Measurements from ENCODE around the gene C19orf12. TPM values are rescaled to one million over a fixed set of nuclear protein-coding genes. Genes with fewer than 3 reads are reported as not detected.

C19orf12 gene
- total RNA-seq, 2 donors from 2014 or later, result 36.1 to 46.4 TPM

- DNase-seq (ENCODE audit: low spot score), result no peak
- peak overlapping the region; percentile 95 for H3K27ac ChIP-seq
These were observed 54.2 kb downstream of the C19orf12 start for GRCh38 chr19:29660835-29661234.

GRCh38 chr19:29658221-29658991 lies 56.7 kb downstream of the C19orf12 start:
- no peak overlapping the region for H3K4me3 ChIP-seq
- no peak for TF ChIP-seq CTCF (IDR thresholded peaks at IDR 0.05)
- no peak for ATAC-seq (ENCODE audit: insufficient number of reproducible peaks, low FRiP score, low read depth)
- H3K36me3 ChIP-seq, result no peaks in the 10 kb centered on the region
- peaks cover 12 to 21% of the 10 kb centered on the region in 2 donors for H3K4me1 ChIP-seq (ENCODE audit: control insufficient read depth in 1 of 2, low read depth in 2 of 2)
- no peaks in the 10 kb centered on the region for H3K27me3 ChIP-seq (replicated peaks; ENCODE audit: insufficient read depth)
- H3K27ac ChIP-seq, result no peak overlapping the region
- H3K9me3 ChIP-seq, result no peaks in the 10 kb centered on the region
- DNase-seq (ENCODE audit: low spot score), result no peak

More at GRCh38 chr19:29660835-29661234, 54.2 kb downstream of the C19orf12 start:
- Histone ChIP-seq H3K9me3 (no peaks in the 10 kb centered on the region), H3K4me1 (ENCODE audit: control insufficient read depth in 1 of 2, low read depth in 2 of 2) (peaks cover 27 to 36% of the 10 kb centered on the region in 2 donors), H3K36me3 (no peaks in the 10 kb centered on the region), H3K4me3 (no peak overlapping the region), H3K27me3 (replicated peaks; ENCODE audit: insufficient read depth) (no peaks in the 10 kb centered on the region)
- TF ChIP-seq CTCF (IDR thresholded peaks at IDR 0.05), result no peak
- no peak for ATAC-seq (ENCODE audit: insufficient number of reproducible peaks, low FRiP score, low read depth)

- TF ChIP-seq CTCF (IDR thresholded peaks at IDR 0.05), result no peak
- Histone ChIP-seq H3K9me3 (no peaks in the 10 kb centered on the region), H3K27me3 (replicated peaks; ENCODE audit: insufficient read depth) (no peaks in the 10 kb centered on the region), H3K27ac (no peak overlapping the region), H3K36me3 (no peaks in the 10 kb centered on the region), H3K4me1 (ENCODE audit: control insufficient read depth in 1 of 2, low read depth in 2 of 2) (peaks cover 0 to under 1% of the 10 kb centered on the region in 2 donors), H3K4me3 (no peak overlapping the region)
- DNase-seq (ENCODE audit: low spot score) (no peak), ATAC-seq (ENCODE audit: insufficient number of reproducible peaks, low FRiP score, low read depth) (no peak)
These were observed 59.3 kb downstream of the C19orf12 start for GRCh38 chr19:29655648-29656335.

GRCh38 chr19:29653398-29653797 lies 61.7 kb downstream of the C19orf12 start:
- no peaks in the 10 kb centered on the region for H3K27me3 ChIP-seq (replicated peaks; ENCODE audit: insufficient read depth)
- DNase-seq (ENCODE audit: low spot score) (no peak), ATAC-seq (ENCODE audit: insufficient number of reproducible peaks, low FRiP score, low read depth) (no peak)
- no peak overlapping the region for H3K27ac ChIP-seq
- H3K4me3 ChIP-seq, result no peak overlapping the region
- TF ChIP-seq CTCF (IDR thresholded peaks at IDR 0.05), result no peak
- H3K4me1 ChIP-seq (ENCODE audit: control insufficient read depth in 1 of 2, low read depth in 2 of 2), result no peaks in the 10 kb centered on the region
- H3K36me3 ChIP-seq, result no peaks in the 10 kb centered on the region
- H3K9me3 ChIP-seq, result no peaks in the 10 kb centered on the region

GRCh38 chr19:29651622-29652394 lies 63.3 kb downstream of the C19orf12 start:
- no peaks in the 10 kb centered on the region for H3K36me3 ChIP-seq
- H3K27me3 ChIP-seq (replicated peaks; ENCODE audit: insufficient read depth), result no peaks in the 10 kb centered on the region
- H3K4me1 ChIP-seq (ENCODE audit: control insufficient read depth in 1 of 2, low read depth in 2 of 2), result no peaks in the 10 kb centered on the region
- no peak overlapping the region for H3K4me3 ChIP-seq
- no peak overlapping the region for H3K27ac ChIP-seq
- ATAC-seq (ENCODE audit: insufficient number of reproducible peaks, low FRiP score, low read depth) (no peak), DNase-seq (ENCODE audit: low spot score) (no peak)
- no peaks in the 10 kb centered on the region for H3K9me3 ChIP-seq
- TF ChIP-seq CTCF (IDR thresholded peaks at IDR 0.05), result no peak
